C4-2B (cell line): Measurements from ENCODE around the gene SEC22C.

Experiments used
- CTCF ChIP-seq: fragments of 450-650 bp; conservative IDR thresholded peaks from 2 replicates; pipeline ENCODE4 v1.5.1; 2017; ENCODE audit warnings: mild to moderate bottlenecking
- ZFX ChIP-seq: fragments of 450-650 bp; IDR thresholded peaks from 2 replicates; pipeline ENCODE4 v1.6.1; 2017

- no peak for TF ChIP-seq CTCF
- no peak for TF ChIP-seq ZFX
Measured at GRCh38 chr3:42612217-42612616, 30.4 kb upstream of the SEC22C start.
